GM19239 (cell line): ENCODE results near the gene UBA3.
A peak's percentile ranks its signal among the peaks of the same experiment; 100 is the strongest.

Experiments used
- DNase-seq: peaks from one replicate; pipeline ENCODE4 v3.0.0; 2011; ENCODE audit warnings: low spot score; ENCODE audit not compliant: insufficient read length
- FAIRE-seq: peaks from 2 replicates; lab custom pipeline; 2011; peaks lifted over from hg19 to GRCh38; lab: Jason Lieb, UNC

UBA3 gene

DNA sequence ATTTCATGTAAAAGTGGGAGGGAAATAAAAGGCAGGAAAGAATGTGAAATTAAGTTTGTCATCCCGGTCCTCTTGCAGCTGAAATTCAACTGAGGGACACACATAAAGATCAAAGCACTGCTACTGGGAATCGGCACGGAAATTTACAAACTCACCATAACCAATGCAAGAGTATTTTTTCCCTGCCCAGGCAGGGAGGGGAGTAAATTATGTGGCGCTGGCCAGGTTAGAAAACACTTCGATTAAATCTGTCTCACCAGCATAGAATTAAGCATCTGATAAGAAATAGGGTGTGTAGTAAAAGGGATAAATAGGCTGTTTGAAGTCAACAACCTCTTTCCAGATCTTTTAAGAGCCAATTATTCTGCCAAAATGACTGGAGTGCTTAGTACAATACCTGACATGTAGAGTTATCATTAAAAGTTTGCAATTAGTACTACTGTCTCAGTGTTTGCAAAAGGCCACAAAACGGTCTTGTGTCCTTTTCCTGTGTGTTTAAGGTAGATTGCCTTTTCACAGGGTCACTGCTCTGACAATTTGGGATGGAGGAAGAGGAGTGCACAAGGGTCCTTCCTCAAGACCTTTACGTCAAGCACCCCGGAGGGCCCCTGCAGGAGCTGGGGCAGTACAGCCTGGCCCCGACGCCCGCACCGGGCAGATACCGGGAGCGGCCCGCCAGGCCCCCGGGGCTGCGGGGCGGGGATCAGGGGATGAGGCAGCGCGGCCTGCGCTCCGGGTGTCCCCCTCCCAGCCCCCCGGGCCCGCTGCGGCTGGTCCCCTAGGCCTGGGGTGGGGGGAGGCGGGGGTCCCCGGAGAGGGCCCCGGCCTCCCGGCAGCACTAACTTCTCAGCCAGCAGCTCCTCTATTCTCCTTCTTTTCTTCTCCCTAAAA is 651 bp downstream of the UBA3 start:
- FAIRE-seq (peak; percentile 21), DNase-seq (no peak)

GRCh38 chr3:69072928-69073327 is 7.2 kb downstream of the UBA3 start:
- no peak for FAIRE-seq
- no peak for DNase-seq

DNA sequence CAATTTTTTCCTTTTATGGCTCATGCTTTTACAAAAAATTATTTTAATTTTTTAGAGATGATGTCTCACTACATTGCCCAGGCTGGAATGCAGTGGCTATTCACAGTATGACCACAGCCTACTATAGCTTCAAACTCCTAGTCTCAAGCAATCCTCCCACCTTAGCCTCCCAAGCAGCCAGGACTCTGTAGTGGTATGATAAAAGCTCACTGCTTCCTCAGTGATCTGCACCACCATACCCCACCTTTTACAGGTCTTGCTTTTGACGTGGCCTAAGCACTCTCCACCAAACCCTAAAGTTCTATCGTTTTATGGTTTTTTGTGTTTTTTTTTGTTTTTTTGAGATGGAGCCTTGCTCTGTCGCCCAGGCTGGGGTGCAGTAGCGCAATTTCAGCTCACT is 14.0 kb downstream of the UBA3 start:
- DNase-seq (no peak), FAIRE-seq (no peak)

DNA sequence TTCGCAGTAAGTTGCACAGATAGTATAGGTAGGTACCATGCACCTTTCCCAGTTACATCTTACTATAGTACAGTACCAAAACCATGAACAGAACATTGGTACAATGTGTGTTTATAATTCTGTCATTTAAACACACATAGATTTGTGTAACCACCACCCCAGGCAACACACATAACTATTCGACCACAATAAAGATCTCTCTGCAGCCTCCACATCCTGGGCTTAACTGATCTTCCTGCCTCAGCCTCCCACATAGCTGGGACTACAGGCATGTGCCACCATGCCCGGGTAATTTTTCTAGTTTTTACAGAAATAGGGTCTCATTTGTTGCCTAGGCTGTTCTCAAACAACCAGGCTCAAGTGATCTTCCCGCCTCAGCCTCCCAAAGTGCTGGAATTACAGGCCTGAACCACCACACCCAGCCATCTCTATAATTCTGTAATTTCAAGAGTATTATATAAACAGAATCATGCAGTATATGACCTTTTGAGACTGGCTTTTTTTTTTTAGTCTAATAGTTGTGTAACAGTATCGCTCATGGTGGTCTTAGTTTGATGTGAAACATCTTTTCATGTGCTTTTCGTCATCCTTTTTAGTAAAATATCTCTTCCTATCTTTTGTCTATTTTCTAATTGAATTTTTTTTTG is 14.7 kb downstream of the UBA3 start:
- DNase-seq (no peak), FAIRE-seq (no peak)

- peak; percentile 66 for FAIRE-seq
Measured at GRCh38 chr3:69063636-69064035, 16.5 kb downstream of the UBA3 start.

DNA sequence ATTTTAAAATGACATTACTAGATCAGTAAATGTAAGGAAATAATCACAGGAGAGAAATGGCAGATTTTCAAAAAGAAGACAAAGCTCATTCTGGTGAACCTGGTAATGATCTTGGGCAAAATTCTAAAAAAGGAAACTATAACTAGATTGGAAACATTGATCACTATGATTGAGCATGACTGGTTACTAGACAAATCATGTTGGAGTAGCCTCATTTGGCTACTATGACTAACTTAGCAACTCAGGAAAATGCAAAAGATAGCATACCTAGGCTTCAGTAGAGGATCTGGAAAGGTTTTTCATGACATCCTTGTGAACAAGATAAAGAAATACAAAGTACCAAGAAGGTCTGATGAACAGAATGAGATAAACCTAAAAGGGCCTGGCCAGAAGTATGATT is 20.5 kb downstream of the UBA3 start:
- DNase-seq (no peak), FAIRE-seq (no peak)

More at GRCh38 chr3:69063636-69064035, 16.5 kb downstream of the UBA3 start:
- no peak for DNase-seq

DNA sequence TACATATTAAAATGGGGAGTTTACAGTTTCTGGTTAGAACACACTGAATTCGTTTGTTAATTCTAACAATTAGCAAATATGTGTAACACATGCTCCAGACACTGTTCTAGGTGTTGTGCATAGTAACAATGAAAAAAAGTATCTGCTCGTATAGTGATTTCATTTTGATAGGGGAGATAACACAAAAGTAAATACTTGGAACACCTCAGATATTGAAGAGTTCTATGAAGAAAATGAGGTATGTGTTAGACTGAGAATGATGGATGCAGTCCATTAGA is 21.3 kb downstream of the UBA3 start:
- no peak for DNase-seq
- FAIRE-seq, result no peak

- FAIRE-seq (peak; percentile 93), DNase-seq (no peak)
Measured at GRCh38 chr3:69058180-69058946, 21.8 kb downstream of the UBA3 start.

DNA sequence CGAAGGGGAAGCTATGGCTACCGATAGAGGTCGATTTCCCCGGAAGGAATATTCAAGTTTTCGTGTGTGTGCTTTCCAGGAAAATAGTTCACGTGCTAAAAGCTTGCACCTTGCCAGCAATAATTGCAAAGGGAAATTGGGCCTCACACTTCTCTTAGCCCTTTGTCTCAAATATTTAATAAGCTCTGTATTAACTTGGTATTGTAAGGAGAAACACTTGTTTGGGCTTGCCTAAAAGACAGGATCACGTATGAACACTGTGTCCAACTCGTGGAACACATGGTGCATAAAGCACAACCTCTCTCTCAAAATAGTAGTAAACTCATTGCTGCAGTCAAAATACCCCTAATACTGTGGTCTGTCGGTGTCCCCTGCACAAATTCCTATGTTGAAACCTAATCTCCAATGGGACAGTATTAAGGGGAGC is 27.7 kb downstream of the UBA3 start:
- FAIRE-seq, result no peak
- no peak for DNase-seq

- peak; percentile 100 for FAIRE-seq
Measured at GRCh38 chr3:69051756-69052471, 28.3 kb downstream of the UBA3 start, which contains the start of gene TMF1. Gene TMF1 (minus strand): TSS chr3:69052333. CDS start chr3:69052086, 247 bp downstream.

DNA sequence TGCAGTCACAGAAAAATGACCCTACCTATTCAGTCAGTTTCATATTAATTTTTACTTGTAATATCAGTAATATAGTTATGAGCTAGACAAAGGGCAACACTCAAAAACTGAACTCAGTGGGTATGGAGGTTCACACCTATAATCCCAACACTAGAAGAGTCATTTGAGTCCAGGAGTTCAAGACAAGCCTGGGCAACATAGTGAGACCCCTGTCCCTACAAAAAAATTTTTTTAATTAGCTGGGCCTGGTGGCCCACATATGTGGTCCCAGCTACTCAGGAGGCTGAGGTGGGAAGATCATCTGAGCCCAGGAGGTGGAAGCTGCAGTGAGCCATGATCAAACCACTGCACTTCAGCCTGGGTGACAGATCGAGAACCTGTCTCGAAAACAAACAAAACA is 31.2 kb downstream of the UBA3 start:
- no peak for FAIRE-seq

More at GRCh38 chr3:69051756-69052471, 28.3 kb downstream of the UBA3 start, which contains the start of gene TMF1:
- DNase-seq, result peak; percentile 70

DNA sequence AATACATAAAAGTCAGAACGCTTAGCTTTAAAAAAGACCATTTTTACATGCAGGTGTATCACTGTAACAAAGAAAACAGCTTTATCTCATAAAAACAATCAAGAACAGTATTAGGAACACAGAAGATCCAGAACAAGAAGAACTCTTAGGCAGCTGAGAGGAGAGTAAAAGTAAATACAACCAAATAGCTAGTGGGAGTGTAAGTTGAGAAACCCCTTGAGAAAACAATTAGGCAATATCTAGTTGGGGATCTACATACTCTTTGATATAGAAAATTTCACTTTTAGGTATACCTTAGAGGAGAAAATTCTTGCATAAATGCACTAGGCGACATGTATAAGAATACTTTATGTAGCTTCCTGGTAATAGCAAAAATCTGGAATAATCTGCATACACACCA is 35.6 kb downstream of the UBA3 start:
- DNase-seq (no peak), FAIRE-seq (no peak)

More for the DNA sequence above, 31.2 kb downstream of the UBA3 start:
- DNase-seq, result no peak

GRCh38 chr3:69033470-69033869 is 46.7 kb downstream of the UBA3 start:
- DNase-seq, result no peak
- no peak for FAIRE-seq

GRCh38 chr3:69032737-69033136 is 47.4 kb downstream of the UBA3 start:
- DNase-seq (no peak), FAIRE-seq (no peak)

DNA sequence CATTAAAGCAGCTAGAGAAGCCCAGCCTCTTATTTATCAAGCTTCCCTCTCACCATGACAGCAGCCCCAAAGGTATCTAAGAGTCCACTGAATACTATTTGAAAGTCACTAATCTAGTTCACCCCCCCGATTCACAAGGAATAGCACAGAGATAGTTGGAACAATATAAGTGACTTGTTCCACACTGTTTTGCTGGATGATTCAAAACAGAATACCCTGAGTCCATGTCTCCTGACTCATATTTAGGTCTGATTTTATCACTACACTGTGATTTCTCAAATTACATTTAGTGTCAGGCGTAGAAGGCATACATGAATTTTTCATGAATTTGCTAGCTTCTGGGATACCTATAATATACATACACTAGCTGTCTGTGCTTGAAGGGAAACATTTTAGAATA is 48.0 kb downstream of the UBA3 start:
- FAIRE-seq (no peak), DNase-seq (no peak)

- DNase-seq (no peak), FAIRE-seq (no peak)
Measured at GRCh38 chr3:69031635-69032034, 48.5 kb downstream of the UBA3 start.

DNA sequence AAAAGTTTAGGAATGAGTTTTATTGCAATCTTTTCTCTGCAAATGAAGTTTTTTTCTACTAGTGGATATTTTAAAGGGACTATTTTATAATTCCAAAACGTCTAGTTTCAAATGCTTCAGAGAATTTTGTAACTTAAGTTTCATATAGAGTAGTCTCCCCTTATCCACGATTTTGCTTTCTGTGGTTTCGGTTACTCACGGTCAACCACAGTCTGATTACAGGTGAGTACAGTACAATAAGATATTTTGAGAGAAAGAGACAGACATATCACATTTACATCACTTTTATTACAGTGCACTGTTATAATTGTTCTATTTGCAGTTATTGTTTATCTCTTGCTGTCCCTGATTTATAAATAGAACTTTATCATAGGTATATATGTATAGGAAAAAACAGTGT is 59.3 kb downstream of the UBA3 start:
- no peak for DNase-seq
- FAIRE-seq, result no peak

DNA sequence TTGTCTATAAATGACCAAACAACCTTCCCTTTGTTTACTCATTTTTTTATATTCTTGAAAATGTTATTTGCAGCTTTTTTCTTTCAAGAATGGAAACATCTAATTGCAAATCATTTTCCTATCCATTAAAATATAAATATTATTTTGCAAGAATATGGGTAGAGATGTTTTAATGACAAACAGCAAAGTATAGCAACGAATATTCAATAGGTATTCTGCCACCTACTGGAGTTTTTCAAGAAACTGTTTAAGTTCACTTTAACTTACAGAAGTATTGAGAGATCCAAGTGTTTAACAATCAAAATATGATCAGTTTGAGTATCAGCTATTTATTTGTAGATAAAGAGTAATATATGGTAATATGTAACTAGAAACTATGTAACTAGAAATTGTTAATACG is 59.7 kb downstream of the UBA3 start:
- DNase-seq (no peak), FAIRE-seq (peak; percentile 18)

DNA sequence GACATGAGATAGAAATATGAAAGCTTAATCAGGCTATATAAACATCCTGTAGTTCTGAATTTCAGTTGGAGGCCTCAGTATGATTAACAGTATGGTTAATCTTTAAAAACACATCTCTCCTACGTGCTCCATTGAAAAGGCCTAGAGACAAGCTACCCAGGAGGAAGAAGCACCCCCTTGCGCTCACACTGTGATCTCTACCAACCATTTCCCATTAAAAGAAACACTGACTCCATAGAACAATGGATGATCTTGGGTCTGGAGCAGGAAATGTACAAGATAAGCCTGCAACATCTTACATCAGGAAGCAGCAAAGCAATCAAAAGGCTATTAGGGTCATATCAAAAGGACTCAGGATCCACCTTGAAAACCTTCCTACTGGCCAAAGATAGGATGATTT is 63.3 kb downstream of the UBA3 start:
- no peak for FAIRE-seq
- no peak for DNase-seq

GRCh38 chr3:69016102-69016501 is 64.1 kb downstream of the UBA3 start:
- DNase-seq (no peak), FAIRE-seq (no peak)
